ENCODE data around the gene TRAM2.

TRAM2 gene

GRCh38 chr6:52566201-52566600, 10.7 kb downstream of the TRAM2 start:
- DNase-seq = no peak

DNA sequence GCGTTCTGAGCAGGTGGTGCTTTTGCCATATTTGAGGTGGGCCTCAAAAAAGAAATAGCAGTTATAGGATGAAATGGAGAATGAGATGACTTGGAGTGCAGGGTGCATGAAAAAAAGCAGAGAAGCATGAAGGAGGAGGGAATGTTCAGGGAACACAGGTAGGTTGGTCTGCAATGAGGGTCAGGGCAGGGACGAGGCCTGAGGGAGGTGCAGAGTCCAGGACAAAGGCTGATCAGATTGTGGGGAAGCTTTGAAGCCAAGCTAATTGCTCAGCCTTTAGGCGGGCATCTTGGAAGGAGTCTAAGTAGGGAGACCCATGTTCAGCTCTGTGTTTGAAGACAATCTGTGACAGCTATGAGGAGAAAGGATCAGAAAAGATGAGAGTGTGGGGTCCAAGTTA, 12.0 kb downstream of the TRAM2 start:
- DNase-seq = no peak

- DNase-seq = no peak
These were observed 13.9 kb downstream of the TRAM2 start for GRCh38 chr6:52562911-52563310.

- DNase-seq = no peak
These were observed 16.4 kb downstream of the TRAM2 start for GRCh38 chr6:52560462-52560861.

- no peak for DNase-seq
These were observed 18.4 kb downstream of the TRAM2 start for GRCh38 chr6:52558266-52559000.

DNA sequence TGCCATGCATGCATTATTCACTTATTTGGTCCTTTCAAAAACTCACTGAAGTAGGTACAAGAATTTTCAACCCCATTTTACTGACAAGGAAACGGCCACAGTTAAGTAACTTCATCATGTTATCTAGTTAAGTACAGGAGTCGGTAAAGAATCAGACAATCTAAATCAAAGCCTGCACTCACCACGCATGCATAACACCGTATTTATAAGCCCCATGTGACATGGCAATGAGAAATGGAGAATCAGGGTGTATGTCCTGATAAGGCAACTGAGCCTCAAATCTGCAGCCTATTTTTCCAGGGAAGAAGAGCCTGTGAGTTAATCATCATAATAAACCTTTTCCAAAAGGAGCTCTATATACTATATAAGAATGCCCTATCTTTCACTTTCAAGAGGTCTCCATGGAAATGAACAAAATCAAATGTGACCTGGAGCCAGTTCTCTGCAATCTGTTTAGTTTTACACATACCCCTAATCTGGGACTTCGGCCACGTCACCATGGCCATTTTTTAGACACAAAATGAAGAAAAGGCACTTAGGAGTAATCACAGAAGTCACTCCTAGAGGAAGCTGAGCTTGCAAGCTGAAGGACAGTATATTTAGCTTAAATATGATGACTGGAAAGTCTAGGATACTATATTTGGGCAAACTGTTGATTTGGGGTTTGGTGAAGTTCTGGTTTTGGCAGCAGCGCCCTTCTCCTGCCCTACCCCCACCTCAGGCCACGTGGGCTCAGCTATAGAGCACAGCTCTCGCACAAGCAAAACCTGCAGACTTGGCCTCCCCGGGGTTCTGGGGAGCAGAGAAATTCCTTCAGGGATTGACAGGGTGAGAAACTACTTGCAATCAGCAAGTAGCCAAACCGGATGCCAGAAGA, 19.2 kb downstream of the TRAM2 start:
- DNase-seq = no peak

DNA sequence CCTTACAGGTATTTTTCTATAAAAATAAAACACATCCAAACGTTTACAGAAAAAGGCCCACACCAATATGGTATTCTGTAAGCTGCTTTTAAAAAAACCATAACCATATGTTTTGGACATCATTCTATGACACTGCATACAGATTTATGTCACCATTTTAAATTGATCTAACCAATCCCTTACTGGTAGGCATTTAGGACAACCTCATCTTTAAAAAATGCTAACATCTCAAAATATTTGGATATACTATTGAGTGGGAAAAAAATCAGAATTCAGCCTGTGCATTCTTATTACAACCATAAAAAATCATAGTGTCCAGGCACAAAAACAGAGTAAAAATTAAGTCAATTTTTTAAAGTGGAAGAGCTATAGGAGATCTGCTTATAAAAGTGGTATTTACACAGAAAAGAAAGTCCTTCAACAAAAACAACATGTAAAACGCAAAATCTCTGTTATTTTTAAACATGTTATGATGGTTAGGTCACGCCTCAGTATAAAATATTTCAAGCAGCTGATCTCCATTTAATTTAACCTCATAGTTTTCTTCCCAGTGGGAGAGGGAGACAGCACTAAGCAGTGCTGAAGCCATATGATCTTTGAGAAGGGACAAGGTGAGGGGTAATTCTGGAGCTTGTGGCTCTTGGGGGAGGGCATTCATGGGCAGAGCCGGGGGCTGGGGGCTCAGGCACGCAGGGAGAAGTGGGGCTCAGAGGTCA, 21.2 kb downstream of the TRAM2 start:
- no peak for DNase-seq

- DNase-seq = no peak
These were observed 22.1 kb downstream of the TRAM2 start for GRCh38 chr6:52554684-52555280.

- no peak for DNase-seq
These were observed 23.1 kb downstream of the TRAM2 start for GRCh38 chr6:52553719-52554118.

DNA sequence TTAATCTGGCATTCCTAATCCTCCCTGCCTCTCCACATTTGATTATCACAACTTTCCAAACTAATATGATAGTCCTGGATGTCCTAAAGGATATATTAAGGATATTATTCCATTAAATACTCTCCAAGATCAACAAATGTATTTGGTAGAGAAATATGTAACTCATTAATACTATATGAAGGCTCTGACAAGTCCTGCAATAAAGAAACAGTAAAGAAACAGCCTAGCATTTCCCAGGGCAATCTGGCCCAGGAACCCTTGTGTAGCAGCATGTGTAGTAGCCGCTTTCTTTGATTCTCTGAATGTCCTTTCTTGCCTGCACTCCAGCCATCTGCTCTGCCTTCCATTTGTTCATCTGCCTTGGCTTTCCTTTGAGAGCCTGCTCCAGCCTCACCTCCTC, 23.7 kb downstream of the TRAM2 start:
- no peak for DNase-seq

GRCh38 chr6:52552278-52552643, 24.6 kb downstream of the TRAM2 start:
- DNase-seq = no peak

DNA sequence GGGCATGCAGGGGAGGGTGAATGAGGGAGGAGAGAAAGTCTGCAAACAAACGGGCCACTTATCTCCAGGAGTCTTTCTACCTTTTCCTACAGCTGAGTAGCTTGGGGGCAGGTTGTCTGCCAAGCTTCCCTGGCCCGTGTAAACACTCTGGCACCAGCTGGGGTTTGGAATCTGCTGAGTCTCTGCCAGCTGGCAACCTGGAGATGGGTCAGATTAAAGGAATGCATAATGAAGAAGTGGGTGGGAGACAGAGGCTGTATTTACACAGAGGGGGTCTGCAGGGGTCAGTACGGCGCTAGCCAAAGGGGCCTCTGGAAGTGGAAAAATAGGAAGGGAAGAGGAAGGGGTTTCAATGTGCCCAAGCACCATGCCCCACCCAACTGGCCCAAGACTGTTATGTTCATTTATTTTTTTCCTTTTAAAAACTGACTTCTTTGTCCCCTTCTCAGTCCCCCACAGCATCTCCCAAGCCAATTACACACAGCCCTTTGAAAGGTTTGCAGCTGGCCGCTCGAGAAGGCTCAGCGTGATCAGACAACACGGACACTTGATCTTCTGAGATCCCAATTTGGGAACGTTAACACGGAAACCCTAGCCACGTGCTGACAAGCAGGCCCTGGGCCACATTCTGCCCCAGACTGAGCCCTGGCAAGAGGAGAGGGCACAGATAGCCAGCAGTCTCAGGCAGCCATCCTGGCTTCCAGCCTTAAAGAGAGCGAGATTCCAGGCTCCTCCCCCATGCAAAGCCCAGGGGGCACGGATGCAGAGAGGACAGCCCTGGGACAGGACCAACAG, 25.2 kb downstream of the TRAM2 start:
- DNase-seq = no peak

- no peak for DNase-seq
These were observed 26.0 kb downstream of the TRAM2 start for GRCh38 chr6:52550870-52551269.

DNA sequence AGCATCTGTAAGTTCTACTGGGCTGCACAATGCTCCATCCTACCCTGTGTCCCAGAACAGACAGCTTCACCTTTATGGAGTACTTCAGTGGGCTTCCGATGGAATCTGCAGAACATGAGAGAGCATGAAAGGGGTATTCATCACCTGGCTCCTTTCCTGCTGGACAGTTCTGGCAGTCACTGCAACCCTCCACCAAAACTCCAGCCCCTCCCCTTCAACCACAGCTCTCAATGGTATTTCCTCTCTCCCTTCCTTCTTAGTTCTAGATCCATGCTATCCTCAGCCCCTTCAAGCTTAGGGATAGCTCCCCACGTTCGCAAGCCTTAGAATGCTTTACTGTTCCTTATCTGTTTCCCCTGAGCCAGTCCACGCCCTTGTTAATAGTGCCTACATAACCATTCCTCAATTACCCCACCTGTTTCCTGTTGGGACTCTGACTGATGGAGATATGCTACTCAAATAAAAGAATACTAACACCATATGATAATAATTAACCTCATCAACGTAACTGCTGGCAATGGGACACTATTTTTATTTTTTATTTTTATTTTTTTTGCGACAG, 26.8 kb downstream of the TRAM2 start:
- no peak for DNase-seq

- DNase-seq = no peak
These were observed 27.4 kb downstream of the TRAM2 start for GRCh38 chr6:52549428-52549827.

DNA sequence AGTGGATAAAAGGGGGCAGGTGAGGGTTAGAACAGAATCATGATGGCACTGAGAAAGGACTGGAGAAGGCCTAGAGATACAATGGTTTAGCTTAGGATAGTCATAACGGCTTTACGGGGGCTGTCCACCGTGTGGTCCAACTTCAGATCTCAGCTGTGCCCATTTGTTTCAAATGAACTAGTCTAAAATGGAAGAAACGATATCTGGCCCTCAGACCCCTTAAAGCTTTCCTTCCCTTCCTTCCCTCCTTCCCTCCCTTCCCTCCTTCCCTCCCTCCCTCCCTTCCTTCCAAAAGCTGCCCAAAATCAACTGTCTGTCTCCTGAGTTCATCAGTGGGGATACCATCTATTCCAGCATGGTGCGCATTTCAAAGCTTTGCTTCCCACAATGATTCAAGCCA, 27.9 kb downstream of the TRAM2 start:
- no peak for DNase-seq

GRCh38 chr6:52548353-52548713, 28.5 kb downstream of the TRAM2 start:
- no peak for DNase-seq

DNA sequence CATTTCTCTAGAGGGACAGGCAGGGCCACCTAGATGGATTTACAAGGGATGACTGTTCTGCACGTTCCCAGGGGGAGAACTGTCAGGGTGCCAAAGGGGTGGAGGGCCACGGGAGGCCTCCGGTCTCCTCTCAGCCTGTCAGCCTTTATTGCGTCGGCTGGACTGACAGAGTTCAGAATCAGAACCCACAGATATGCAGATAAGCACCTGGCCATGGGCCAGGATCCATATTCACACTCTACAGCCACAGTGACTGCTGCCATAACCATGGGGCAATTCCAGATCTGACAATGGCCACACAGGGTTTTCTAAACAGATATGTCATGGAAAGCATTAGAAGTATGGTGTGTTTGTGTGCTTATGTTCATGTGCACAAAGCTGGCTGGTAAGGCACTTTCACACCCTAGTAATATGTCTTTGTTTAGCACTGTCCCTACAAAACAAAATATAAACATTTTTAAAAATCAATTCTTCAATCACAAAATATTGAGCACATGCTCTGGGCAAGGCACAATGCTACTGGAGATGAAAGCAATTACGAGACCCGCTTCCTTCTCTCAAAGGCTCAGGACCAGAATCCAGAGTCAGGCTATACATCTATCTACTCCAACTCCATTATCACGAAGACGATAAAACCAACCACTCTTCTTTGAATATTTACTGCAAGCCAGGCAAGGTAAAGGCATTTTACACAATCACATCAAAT, 29.1 kb downstream of the TRAM2 start:
- DNase-seq = no peak

GRCh38 chr6:52546678-52547077, 30.2 kb downstream of the TRAM2 start:
- no peak for DNase-seq

- DNase-seq = no peak
These were observed 30.7 kb downstream of the TRAM2 start for GRCh38 chr6:52546192-52546591.

DNA sequence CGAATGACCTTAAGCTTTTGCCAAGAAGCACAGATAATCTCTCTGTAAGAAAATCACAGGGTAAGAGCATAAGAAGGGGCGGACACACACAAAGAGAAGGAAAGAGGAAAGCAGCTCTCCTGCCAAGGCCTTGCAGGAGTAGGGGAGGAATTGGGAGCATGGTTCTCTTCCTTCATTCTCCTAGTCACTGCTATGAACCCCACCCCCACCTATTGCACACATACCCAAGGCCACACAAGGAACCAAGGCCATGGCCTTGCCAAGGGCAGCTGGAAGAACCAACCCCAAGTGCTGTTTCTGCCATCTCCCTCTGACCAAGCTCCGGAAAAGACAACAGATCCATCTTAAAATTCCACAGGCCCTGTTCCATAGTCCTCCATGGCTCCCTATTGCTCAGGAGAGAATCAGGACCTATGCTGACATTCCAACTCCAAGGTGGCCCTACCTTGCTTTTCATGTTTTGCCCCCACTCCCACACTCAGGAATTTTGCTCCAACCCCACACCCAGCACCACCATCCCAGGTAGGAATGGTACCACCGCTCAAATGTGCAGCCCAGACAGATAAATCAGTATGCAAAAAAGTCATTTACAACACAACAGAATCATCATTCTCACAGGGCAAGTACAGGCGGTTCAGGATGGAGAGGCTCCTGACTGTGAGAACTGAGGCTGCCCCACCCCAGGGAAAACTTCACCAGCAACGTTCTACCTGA, 31.3 kb downstream of the TRAM2 start:
- no peak for DNase-seq

All from CD4-positive, alpha-beta T cell treated with Interferon alpha-2 for 1 hour (primary cell).